ENCODE measurements around the gene ZBTB16.

The ZBTB16 gene

GRCh38 chr11:114108501-114109205 is 49.1 kb downstream of the ZBTB16 start:
- no peak for DNase-seq (ENCODE audit: low read depth)

GRCh38 chr11:114109206-114110090 is 49.9 kb downstream of the ZBTB16 start:
- no peak for DNase-seq (ENCODE audit: low read depth)

GRCh38 chr11:114110123-114110522 is 50.6 kb downstream of the ZBTB16 start:
- DNase-seq (ENCODE audit: low read depth) = no peak

- DNase-seq (ENCODE audit: low read depth) = no peak
These were observed 51.7 kb downstream of the ZBTB16 start for GRCh38 chr11:114110952-114111947.

- no peak for DNase-seq (ENCODE audit: low read depth)
These were observed 56.0 kb downstream of the ZBTB16 start for GRCh38 chr11:114115451-114115928.

- no peak for DNase-seq (ENCODE audit: low read depth)
These were observed 56.8 kb downstream of the ZBTB16 start for GRCh38 chr11:114116357-114116756.

- no peak for DNase-seq (ENCODE audit: low read depth)
These were observed 57.3 kb downstream of the ZBTB16 start for GRCh38 chr11:114116800-114117199.

GRCh38 chr11:114120606-114121005 is 61.1 kb downstream of the ZBTB16 start:
- DNase-seq (ENCODE audit: low read depth) = no peak

GRCh38 chr11:114121138-114121537 is 61.6 kb downstream of the ZBTB16 start:
- no peak for DNase-seq (ENCODE audit: low read depth)

GRCh38 chr11:114121804-114122504 is 62.4 kb downstream of the ZBTB16 start:
- DNase-seq (ENCODE audit: low read depth) = no peak

- DNase-seq (ENCODE audit: low read depth) = no peak
These were observed 63.2 kb downstream of the ZBTB16 start for GRCh38 chr11:114122686-114123085.

- DNase-seq (ENCODE audit: low read depth) = no peak
These were observed 64.3 kb downstream of the ZBTB16 start for GRCh38 chr11:114123692-114124330.

- DNase-seq (ENCODE audit: low read depth) = no peak
These were observed 65.2 kb downstream of the ZBTB16 start for GRCh38 chr11:114124601-114125144.

- no peak for DNase-seq (ENCODE audit: low read depth)
These were observed 66.0 kb downstream of the ZBTB16 start for GRCh38 chr11:114125531-114125930.

- no peak for DNase-seq (ENCODE audit: low read depth)
These were observed 66.4 kb downstream of the ZBTB16 start for GRCh38 chr11:114125959-114126358.

GRCh38 chr11:114128399-114128798 is 68.9 kb downstream of the ZBTB16 start:
- DNase-seq (ENCODE audit: low read depth) = no peak

- DNase-seq (ENCODE audit: low read depth) = no peak
These were observed 69.6 kb downstream of the ZBTB16 start for GRCh38 chr11:114129142-114129541.

- DNase-seq (ENCODE audit: low read depth) = no peak
These were observed 70.2 kb downstream of the ZBTB16 start for GRCh38 chr11:114129699-114130098.

GRCh38 chr11:114130115-114130576 is 70.6 kb downstream of the ZBTB16 start:
- DNase-seq (ENCODE audit: low read depth) = no peak

- no peak for DNase-seq (ENCODE audit: low read depth)
These were observed 71.2 kb downstream of the ZBTB16 start for GRCh38 chr11:114130629-114131277.
